HG02870 (cell line): ENCODE measurements around the gene SH3BP2.

Experiments
- ATAC-seq: cut with Tn5 transposase; IDR thresholded peaks from one replicate; pipeline ENCODE4 v1.9.1; 2021; ENCODE audit warnings: mild to moderate bottlenecking, moderate library complexity; ENCODE audit not compliant: unreplicated experiment

SH3BP2 gene

GRCh38 chr4:2816401-2816954 lies 23.6 kb downstream of the SH3BP2 start:
- no peak for ATAC-seq

DNA sequence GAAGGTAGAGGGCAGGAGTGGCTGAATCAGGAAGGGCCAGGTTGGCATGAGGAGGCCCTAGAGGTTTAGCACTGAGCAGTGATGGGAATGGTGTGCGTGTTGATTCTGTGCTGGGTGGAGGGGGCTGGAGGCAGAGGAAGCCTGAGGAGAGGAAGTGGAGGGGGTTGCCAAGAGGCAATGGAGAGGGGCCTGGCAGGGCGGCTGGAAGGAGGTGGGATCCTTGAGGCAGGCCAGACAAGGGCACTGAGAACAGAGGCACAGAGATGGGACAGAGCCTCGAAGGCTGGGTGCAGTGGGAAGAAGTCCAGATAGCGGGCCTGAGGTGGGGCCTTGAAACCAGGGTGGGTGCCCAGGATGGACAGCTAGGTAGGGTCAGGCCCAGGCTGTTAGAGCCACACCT lies 24.3 kb downstream of the SH3BP2 start:
- ATAC-seq: no peak

GRCh38 chr4:2817701-2818350 lies 24.9 kb downstream of the SH3BP2 start:
- no peak for ATAC-seq

DNA sequence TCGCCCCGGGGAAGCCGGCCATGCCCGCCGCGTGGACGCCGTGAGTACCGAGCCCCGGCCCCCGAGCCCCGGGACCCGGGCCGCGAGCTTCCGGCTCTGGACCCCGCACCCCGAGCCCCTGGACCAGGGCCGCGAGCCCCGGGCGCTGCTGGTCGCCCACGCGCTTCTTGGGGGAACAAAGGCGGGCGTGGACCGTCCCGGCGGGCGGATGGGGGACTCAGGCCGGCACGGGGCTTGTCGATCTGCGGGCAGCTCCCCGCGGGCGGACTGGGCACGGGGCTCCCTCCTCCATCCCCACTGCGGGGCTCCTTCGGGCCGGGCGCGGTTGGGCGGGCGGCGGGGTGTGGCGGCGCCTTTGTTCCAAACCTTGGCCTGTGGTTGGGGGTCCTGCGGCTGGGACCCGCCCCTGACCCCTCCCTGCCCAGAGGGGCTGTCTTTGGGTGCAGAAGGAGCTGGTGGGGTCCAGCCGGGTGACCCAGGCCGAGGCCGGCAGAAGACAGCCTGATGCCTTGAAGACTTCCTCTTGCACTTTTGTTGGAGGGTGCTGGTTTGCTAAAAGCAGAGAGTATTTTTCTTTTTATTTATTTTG lies 25.6 kb downstream of the SH3BP2 start:
- no peak for ATAC-seq

GRCh38 chr4:2819244-2820215 lies 26.6 kb downstream of the SH3BP2 start:
- no peak for ATAC-seq

DNA sequence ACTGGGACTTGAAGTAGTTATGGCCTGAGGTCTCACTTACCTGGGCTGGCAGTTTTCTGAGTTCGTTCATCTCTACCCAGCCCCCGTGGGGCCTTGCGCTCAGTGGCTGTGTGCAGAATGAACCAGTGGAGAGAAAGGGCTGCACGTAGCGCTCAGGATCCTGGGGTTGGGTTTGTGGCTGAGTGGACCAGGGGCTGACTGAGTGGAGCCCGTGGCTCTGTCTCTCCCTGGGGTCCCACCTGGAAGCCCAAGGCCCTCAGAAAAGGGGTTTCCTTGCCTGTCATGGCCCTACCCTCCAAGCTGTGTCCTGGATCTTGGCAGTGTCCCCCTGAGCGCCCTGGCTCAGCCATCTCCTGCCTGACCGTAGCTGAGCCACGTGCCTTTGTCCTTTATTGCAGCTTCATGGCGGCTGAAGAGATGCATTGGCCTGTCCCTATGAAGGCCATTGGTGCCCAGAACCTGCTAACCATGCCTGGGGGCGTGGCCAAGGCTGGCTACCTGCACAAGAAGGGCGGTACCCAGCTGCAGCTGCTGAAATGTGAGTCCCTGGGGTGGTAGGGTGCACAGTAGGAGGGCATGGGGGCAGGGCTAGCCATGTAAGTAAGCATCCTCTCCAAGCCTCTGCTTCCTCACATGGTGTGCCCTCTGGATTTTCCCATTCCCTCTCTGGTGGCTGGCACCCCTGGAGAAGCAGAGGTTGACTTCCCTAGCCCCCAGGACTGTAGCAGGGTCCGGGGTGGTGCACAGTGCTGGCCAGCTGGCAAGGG lies 27.5 kb downstream of the SH3BP2 start:
- ATAC-seq: no peak

- no peak for ATAC-seq
These were observed 29.8 kb downstream of the SH3BP2 start for GRCh38 chr4:2822461-2823300.

DNA sequence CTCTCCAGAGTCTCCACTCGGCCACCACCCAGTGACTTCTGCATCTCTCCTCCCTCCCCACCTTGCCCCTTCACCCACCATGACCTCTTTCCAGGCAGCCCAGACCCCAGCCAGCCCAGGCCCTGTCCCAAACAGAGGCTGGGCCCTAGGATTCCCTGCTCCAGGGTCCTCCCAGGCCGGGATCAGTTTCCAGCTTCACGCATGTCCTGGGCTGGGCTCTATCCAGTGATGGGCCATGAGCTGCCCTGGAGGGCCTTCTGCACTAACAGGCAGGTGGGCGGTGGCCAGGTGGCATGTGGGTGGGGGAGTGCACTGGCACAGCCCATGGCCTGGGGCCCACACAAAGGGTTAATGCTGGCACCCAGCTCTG lies 30.4 kb downstream of the SH3BP2 start:
- no peak for ATAC-seq

DNA sequence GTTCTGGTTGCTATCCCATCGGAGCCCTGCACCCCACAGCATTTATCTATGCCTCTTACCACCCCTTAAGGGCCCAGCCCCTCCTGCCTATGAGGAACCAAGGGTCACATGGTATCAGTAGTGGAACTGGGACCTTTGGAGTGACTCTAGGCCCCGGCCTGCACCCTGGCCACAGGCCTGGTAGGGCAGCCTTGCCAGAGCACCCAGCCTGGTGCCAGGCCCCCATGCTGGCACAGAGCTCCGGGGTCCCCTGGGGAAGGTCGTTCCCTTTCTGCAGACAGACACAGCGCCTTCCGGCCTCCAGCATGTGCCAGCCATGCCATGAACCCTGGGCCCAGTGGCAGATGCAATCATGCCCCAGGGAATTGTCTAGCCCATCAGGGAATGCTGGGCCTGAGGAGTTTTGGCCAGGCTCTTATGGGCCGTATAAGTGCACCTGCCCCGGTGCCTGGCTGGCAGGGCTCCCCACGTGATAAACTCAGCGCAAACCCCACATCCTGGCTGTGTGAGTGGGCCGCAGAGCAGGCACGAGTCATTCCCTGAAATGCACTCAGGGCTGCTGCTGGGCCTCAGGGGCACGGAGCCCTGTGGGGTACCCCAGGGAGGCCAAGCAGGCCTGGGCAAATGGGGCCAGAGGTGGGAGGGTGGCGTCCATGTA lies 30.9 kb downstream of the SH3BP2 start:
- no peak for ATAC-seq

DNA sequence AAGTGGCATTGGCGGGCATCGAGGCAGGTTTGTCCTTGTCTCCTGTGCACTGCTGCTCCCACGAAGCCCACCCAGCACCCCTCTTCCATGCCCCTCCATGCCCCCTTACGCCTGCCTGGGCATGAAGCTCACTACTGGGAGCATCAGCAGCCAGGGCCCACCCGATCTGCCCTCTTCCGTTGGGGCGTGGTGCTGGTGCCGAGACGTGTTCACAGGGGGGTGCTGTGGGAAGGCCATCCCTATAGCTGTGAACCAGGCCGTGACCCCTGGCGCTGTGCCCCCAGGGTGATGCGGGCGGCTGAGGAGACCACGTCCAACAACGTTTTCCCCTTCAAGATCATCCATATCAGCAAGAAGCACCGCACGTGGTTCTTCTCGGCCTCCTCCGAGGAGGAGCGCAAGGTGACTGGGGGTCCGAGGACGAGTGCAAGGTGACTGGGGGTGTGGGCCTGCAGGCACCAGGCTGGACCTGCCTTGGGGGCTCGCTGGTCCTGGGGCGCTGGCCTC lies 31.5 kb downstream of the SH3BP2 start:
- no peak for ATAC-seq

DNA sequence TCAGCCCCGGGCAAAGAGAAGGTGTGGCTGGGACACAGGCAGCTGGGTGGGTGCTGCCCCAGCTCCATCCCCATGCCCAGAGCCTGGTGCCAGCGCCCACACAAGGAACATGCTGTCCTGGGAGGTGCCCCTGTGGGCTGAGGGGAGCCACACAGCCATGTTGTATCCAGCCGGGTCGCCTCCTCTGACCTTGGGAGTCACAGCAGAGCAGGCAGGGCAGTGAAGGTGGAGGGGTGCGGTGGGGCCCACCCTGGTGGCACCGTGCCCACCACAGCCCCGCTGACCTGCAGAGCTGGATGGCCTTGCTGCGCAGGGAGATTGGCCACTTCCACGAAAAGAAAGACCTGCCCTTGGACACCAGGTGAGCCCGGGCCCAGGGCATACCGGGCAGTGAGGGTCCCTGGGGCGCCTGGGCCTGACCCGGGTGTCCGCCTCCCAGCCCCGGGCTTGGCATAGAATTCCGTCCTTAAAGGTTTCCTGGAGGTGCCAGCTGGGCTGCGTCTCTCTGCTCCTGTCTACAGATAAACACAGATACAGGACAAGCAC lies 32.0 kb downstream of the SH3BP2 start:
- no peak for ATAC-seq

GRCh38 chr4:2825740-2826139 lies 32.9 kb downstream of the SH3BP2 start:
- ATAC-seq: no peak

- no peak for ATAC-seq
These were observed 34.4 kb downstream of the SH3BP2 start for GRCh38 chr4:2827071-2827873.

- no peak for ATAC-seq
These were observed 35.2 kb downstream of the SH3BP2 start for GRCh38 chr4:2827874-2828751.

DNA sequence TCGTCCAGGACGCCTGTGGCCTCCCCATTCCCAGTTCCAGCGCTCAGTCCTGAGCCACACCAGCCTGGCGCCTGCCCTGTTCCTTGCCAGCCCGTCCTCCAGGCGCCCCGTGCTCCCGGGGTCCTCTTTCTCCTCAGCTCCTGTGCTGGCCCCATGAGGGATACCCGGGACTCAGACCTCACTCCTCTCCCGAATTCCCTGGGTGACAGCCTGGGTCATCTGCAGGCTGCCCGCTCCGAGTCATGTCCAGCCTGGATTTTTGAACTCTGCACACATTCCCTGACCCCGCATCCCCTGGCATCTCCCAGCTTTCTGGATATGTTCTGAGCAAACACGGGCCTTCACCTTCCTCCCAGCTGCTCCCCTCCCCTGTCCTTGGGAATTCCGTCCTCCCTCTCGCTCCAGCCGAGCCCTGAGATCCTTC lies 35.9 kb downstream of the SH3BP2 start:
- no peak for ATAC-seq

DNA sequence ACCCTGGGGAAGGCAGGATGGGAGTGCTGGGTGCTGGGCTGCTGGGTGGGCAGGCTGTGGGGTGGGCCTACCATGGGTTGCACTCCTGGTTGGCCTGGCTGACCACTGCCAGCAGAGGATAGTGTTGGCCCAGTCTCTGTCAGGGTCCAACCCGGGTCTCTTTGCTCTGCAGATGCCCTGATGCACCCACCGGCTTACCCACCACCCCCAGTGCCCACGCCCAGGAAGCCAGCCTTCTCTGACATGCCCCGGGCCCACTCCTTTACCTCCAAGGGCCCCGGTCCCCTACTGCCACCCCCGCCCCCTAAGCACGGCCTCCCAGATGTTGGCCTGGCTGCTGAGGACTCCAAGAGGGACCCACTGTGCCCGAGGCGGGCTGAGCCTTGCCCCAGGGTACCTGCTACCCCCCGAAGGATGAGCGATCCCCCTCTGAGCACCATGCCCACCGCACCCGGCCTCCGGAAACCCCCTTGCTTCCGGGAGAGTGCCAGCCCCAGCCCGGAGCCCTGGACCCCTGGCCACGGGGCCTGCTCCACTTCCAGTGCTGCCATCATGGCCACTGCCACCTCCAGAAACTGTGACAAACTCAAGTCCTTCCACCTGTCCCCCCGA lies 36.5 kb downstream of the SH3BP2 start:
- no peak for ATAC-seq
